DOHH2 (cell line): ENCODE data around the gene WDFY4.

Source experiments
- H3F3A ChIP-seq: fragments of 200-600 bp; sonication (generic), shearing (Covaris generic); 2 replicates; pipeline ENCODE4 v1.6.0; 2016; ENCODE audit warnings: antibody characterized with exemption, mild to moderate bottlenecking; ENCODE audit not compliant: control insufficient read depth, insufficient read depth
- H3K27ac ChIP-seq: fragments of 200-600 bp; sonication (generic); 2 replicates; pipeline ENCODE4 v1.5.1; 2014; ENCODE audit warnings: low read depth, mild to moderate bottlenecking, low read length, moderate library complexity
- H3K27me3 ChIP-seq: fragments of 200-600 bp; sonication (generic); 2 replicates; pipeline ENCODE4 v1.6.1; 2014; ENCODE audit warnings: mild to moderate bottlenecking, low read length, mixed read lengths; ENCODE audit not compliant: control insufficient read depth
- H3K36me3 ChIP-seq: fragments of 200-600 bp; sonication (generic); 2 replicates; pipeline ENCODE4 v1.6.1; 2014; ENCODE audit warnings: mild to moderate bottlenecking, low read length, moderate library complexity, mixed read lengths; ENCODE audit not compliant: control insufficient read depth
- H3K4me1 ChIP-seq: fragments of 200-600 bp; sonication (generic); 2 replicates; pipeline ENCODE4 v1.6.1; 2014; ENCODE audit warnings: mild to moderate bottlenecking, low read length, mixed read lengths; ENCODE audit not compliant: control insufficient read depth
- H3K4me2 ChIP-seq: fragments of 200-600 bp; sonication (generic); 2 replicates; pipeline ENCODE4 v1.6.0; 2014; ENCODE audit warnings: mild to moderate bottlenecking, low read length, moderate library complexity
- H3K4me3 ChIP-seq: fragments of 200-600 bp; sonication (generic); 2 replicates; pipeline ENCODE4 v1.5.1; 2014; ENCODE audit warnings: mild to moderate bottlenecking, low read length, mixed read lengths
- H3K79me2 ChIP-seq: fragments of 200-600 bp; sonication (generic); 2 replicates; pipeline ENCODE4 v1.6.1; 2014; ENCODE audit warnings: mild to moderate bottlenecking, low read length, mixed read lengths; ENCODE audit not compliant: control insufficient read depth
- H3K9me2 ChIP-seq: fragments of 200-600 bp; sonication (generic); replicated peaks from 2 replicates; pipeline ENCODE4 v1.6.1; 2014; ENCODE audit warnings: mild to moderate bottlenecking, low read length, mixed read lengths; ENCODE audit not compliant: control insufficient read depth
- H3K9me3 ChIP-seq: fragments of 200-600 bp; sonication (generic); 2 replicates; pipeline ENCODE4 v1.6.1; 2014; ENCODE audit warnings: antibody characterized with exemption, low read length, mixed read lengths; ENCODE audit not compliant: control insufficient read depth, insufficient read depth
- H4K20me1 ChIP-seq: fragments of 200-600 bp; sonication (generic); 2 replicates; pipeline ENCODE4 v1.6.0; 2014; ENCODE audit warnings: low read depth, mild to moderate bottlenecking, antibody characterized with exemption, low read length, moderate library complexity; ENCODE audit not compliant: control insufficient read depth, insufficient read depth
- CTCF ChIP-seq: fragments of 200-600 bp; sonication (generic); IDR thresholded peaks from one replicate; pipeline ENCODE4 v1.5.1; 2014; ENCODE audit warnings: antibody characterized with exemption, mild to moderate bottlenecking, low read depth, low read length; ENCODE audit not compliant: poor library complexity, severe bottlenecking
- EZH2phosphoT487 ChIP-seq: fragments of 200-600 bp; sonication (generic); IDR thresholded peaks from 2 replicates; pipeline ENCODE4 v1.6.1; 2017; ENCODE audit warnings: borderline replicate concordance, mild to moderate bottlenecking, antibody characterized with exemption, low read length, moderate library complexity, mixed read lengths

WDFY4 gene

GRCh38 chr10:48896756-48897440, 212.2 kb downstream of the WDFY4 start:
- no peak overlapping the region for H3K4me2 ChIP-seq
- H3K27ac ChIP-seq = no peak overlapping the region
- no peaks in the 10 kb centered on the region for H3K9me3 ChIP-seq
- H3F3A ChIP-seq = no peaks in the 10 kb centered on the region
- no peaks in the 10 kb centered on the region for H3K4me1 ChIP-seq
- H3K9me2 ChIP-seq = no peaks in the 10 kb centered on the region
- no peak overlapping the region for H3K4me3 ChIP-seq
- H3K79me2 ChIP-seq = no peaks in the 10 kb centered on the region
- H3K36me3 ChIP-seq = peaks cover 40% of the 10 kb centered on the region
- H4K20me1 ChIP-seq = no peaks in the 10 kb centered on the region
- no peak for TF ChIP-seq CTCF
- TF ChIP-seq EZH2phosphoT487 = no peak
- no peaks in the 10 kb centered on the region for H3K27me3 ChIP-seq

GRCh38 chr10:48897441-48897790, 212.7 kb downstream of the WDFY4 start:
- peaks cover 34% of the 10 kb centered on the region for H3K36me3 ChIP-seq
- H4K20me1 ChIP-seq = no peaks in the 10 kb centered on the region
- no peak for TF ChIP-seq CTCF
- no peak for TF ChIP-seq EZH2phosphoT487

GRCh38 chr10:48898426-48898825, 213.8 kb downstream of the WDFY4 start:
- H3K9me3 ChIP-seq = no peaks in the 10 kb centered on the region
- H3K36me3 ChIP-seq = peaks cover 29% of the 10 kb centered on the region
- H3K27ac ChIP-seq = no peak overlapping the region
- no peaks in the 10 kb centered on the region for H3F3A ChIP-seq
- no peaks in the 10 kb centered on the region for H3K79me2 ChIP-seq
- no peak overlapping the region for H3K4me3 ChIP-seq
- H3K9me2 ChIP-seq = no peaks in the 10 kb centered on the region
- TF ChIP-seq EZH2phosphoT487 (no peak), CTCF (no peak)
- H3K4me2 ChIP-seq = no peak overlapping the region
- no peaks in the 10 kb centered on the region for H3K4me1 ChIP-seq
- H4K20me1 ChIP-seq = no peaks in the 10 kb centered on the region
- no peaks in the 10 kb centered on the region for H3K27me3 ChIP-seq

More at GRCh38 chr10:48897441-48897790, 212.7 kb downstream of the WDFY4 start:
- H3K27me3 ChIP-seq = no peaks in the 10 kb centered on the region
- H3K4me2 ChIP-seq = no peak overlapping the region
- no peaks in the 10 kb centered on the region for H3K9me3 ChIP-seq
- no peaks in the 10 kb centered on the region for H3F3A ChIP-seq
- H3K27ac ChIP-seq = no peak overlapping the region
- no peak overlapping the region for H3K4me3 ChIP-seq
- H3K79me2 ChIP-seq = no peaks in the 10 kb centered on the region
- no peaks in the 10 kb centered on the region for H3K4me1 ChIP-seq
- no peaks in the 10 kb centered on the region for H3K9me2 ChIP-seq
